Endothelial cell of umbilical vein (primary cell): ENCODE data around the gene SLCO3A1. TPM values are rescaled to one million over a fixed set of nuclear protein-coding genes. Genes with fewer than 3 reads are reported as not detected.

ENCODE experiments used
- BruUV-seq: library from RNA; stranded (reverse); fragments of 400-500 nt; replicated peaks from 2 replicates; lab custom pipeline; 2021; lab: Mats Ljungman, UMichigan
- CTCF ChIA-PET: fragments of 300-600, 350-600 bp; sonication (Branson Sonifier 250); formaldehyde crosslinking; loops from one replicate; lab custom pipeline; 2021; ENCODE audit warnings: antibody characterized with exemption, inconsistent platforms; lab: Charles Lee
- POLR2A ChIA-PET: fragments of 300-600, 350-600 bp; sonication (Branson Sonifier 250); formaldehyde crosslinking; loops from one replicate; lab custom pipeline; 2021; ENCODE audit warnings: antibody characterized with exemption, inconsistent platforms; lab: Charles Lee
- DNase-seq: peaks from one replicate; pipeline ENCODE4 v3.0.0-alpha.2; 2011; ENCODE audit warnings: low read depth, low spot score
- FAIRE-seq: peaks from 2 replicates; lab custom pipeline; 2011; peaks lifted over from hg19 to GRCh38; lab: Jason Lieb, UNC
- H2AFZ ChIP-seq: 2 replicates; pipeline ENCODE4 v1.6.0; 2012; ENCODE audit warnings: low read depth, low read length, control low read depth, inconsistent platforms
- H3K27ac ChIP-seq: 2 replicates; pipeline ENCODE4 v1.5.1; 2011; ENCODE audit warnings: low read depth, mild to moderate bottlenecking, control low read depth, low read length, moderate library complexity; ENCODE audit not compliant: insufficient read depth
- H3K27me3 ChIP-seq, 2 experiments: 2 replicates each; pipeline versions ENCODE4 v1.6.0 to v1.6.1; 2011; ENCODE audit warnings: low read length in 2 of 2, mixed read lengths in 1 of 2; ENCODE audit not compliant: control insufficient read depth in 2 of 2, insufficient read depth in 2 of 2
- H3K36me3 ChIP-seq, 2 experiments: 2 replicates in 1 of 2; 3 replicates in 1 of 2; pipeline ENCODE4 v1.5.1; 2011; ENCODE audit warnings: low read length in 2 of 2, mild to moderate bottlenecking in 1 of 2, moderate library complexity in 1 of 2; ENCODE audit not compliant: control insufficient read depth in 2 of 2, insufficient read depth in 2 of 2; ENCODE audit errors: extremely low read depth in 1 of 2
- H3K4me1 ChIP-seq: 3 replicates; pipeline ENCODE4 v1.5.1; 2011; ENCODE audit warnings: mild to moderate bottlenecking, low read length; ENCODE audit not compliant: control insufficient read depth, insufficient read depth; ENCODE audit errors: extremely low read depth
- H3K4me2 ChIP-seq: 2 replicates; pipeline ENCODE4 v1.6.1; 2011; ENCODE audit warnings: low read length, control low read depth, mixed read lengths; ENCODE audit not compliant: insufficient read depth
- H3K4me3 ChIP-seq, 3 experiments: fragments of 200-600 bp in 1 of 3; sonication (generic), shearing (Covaris generic) in 1 of 3; replicated peaks in 1 of 3; 2 replicates each; pipeline ENCODE4 v1.5.1; 2011 to 2016; ENCODE audit warnings: control low read depth in 3 of 3, low read length in 3 of 3, mild to moderate bottlenecking in 2 of 3, inconsistent platforms in 1 of 3, low read depth in 1 of 3, moderate library complexity in 1 of 3; ENCODE audit not compliant: insufficient read depth in 1 of 3
- H3K79me2 ChIP-seq: 2 replicates; pipeline ENCODE4 v1.6.0; 2012; ENCODE audit warnings: low read length, inconsistent platforms; ENCODE audit not compliant: control insufficient read depth, insufficient read depth
- H3K9ac ChIP-seq: replicated peaks from 2 replicates; pipeline ENCODE3; 2011; ENCODE audit warnings: low read length, control low read depth; ENCODE audit not compliant: insufficient read depth; ENCODE audit errors: extremely low read depth
- H3K9me1 ChIP-seq: replicated peaks from 3 replicates; pipeline ENCODE4 v1.6.0; 2011; ENCODE audit warnings: mild to moderate bottlenecking, low read length; ENCODE audit not compliant: control insufficient read depth, insufficient read depth; ENCODE audit errors: extremely low read depth
- H3K9me3 ChIP-seq: replicated peaks from 2 replicates; pipeline ENCODE4 v1.5.1; 2012; ENCODE audit warnings: low read length, inconsistent platforms; ENCODE audit not compliant: control insufficient read depth, insufficient read depth
- H4K20me1 ChIP-seq: replicated peaks from 2 replicates; pipeline ENCODE3; 2011; ENCODE audit warnings: mild to moderate bottlenecking, low read length; ENCODE audit not compliant: control insufficient read depth, insufficient read depth; ENCODE audit errors: extremely low read depth
- EZH2 ChIP-seq: IDR thresholded peaks from 2 replicates; pipeline ENCODE4 v1.6.1; 2012; ENCODE audit warnings: borderline replicate concordance, low read depth, mild to moderate bottlenecking, moderate library complexity, low read length, inconsistent platforms; ENCODE audit not compliant: severe bottlenecking
- FOS ChIP-seq: IDR thresholded peaks from 2 replicates; pipeline ENCODE4 v1.6.1; 2011; ENCODE audit warnings: mild to moderate bottlenecking, low read length, moderate library complexity, borderline replicate concordance; ENCODE audit not compliant: insufficient read depth
- GATA2 ChIP-seq: IDR thresholded peaks from 2 replicates; pipeline ENCODE4 v1.7.0; 2011; ENCODE audit warnings: low read depth, mild to moderate bottlenecking, moderate library complexity, mixed read lengths, low read length; ENCODE audit not compliant: insufficient read length, insufficient read depth
- JUN ChIP-seq: IDR thresholded peaks from 2 replicates; pipeline ENCODE4 v1.6.1; 2011; ENCODE audit warnings: borderline replicate concordance, low read depth; ENCODE audit not compliant: insufficient read length, insufficient read depth
- MAX ChIP-seq: IDR thresholded peaks from 2 replicates; pipeline ENCODE4 v1.6.1; 2011; ENCODE audit not compliant: insufficient read depth, insufficient read length
- MYC ChIP-seq: IDR thresholded peaks from one replicate; pipeline ENCODE4 v1.6.1; 2011; ENCODE audit warnings: mild to moderate bottlenecking, low read depth, low read length
- POLR2A ChIP-seq: IDR thresholded peaks from 2 replicates; pipeline ENCODE4 v1.6.1; 2012; ENCODE audit warnings: low read depth, mild to moderate bottlenecking, control low read depth, low read length
- POLR2AphosphoS5 ChIP-seq: IDR thresholded peaks from 2 replicates; pipeline ENCODE4 v1.6.1; 2012; ENCODE audit warnings: low read depth, mild to moderate bottlenecking, control low read depth, low read length, moderate library complexity; ENCODE audit not compliant: insufficient read depth
- dilution Hi-C: fragments of 300-500 bp; cut with MboI; formaldehyde crosslinking; loops from one replicate; pipeline ENCODE4 v1.15.0; 2019; ENCODE audit warnings: low sequenced_read_pairs; ENCODE audit not compliant: extremely low pct_ligation_motif_present
- intact Hi-C: fragments of 100-400 bp; cut with micrococcal nuclease; formaldehyde crosslinking; loops from one replicate; pipeline ENCODE4 v1.10.0; 2022
- polyA plus RNA-seq, 4 experiments: library from polyadenylated mRNA; depleted of rRNA in 3 of 4; stranded (reverse) in 3 of 4; unstranded in 1 of 4; fragments of >200 nt; gene quantifications; 2 replicates each; pipeline versions ENCODE4 v1.2.1 to v1.2.3, GENCODE V29; 2011 to 2012; ENCODE audit warnings: missing spikeins in 1 of 4
- total RNA-seq: library from RNA; stranded (reverse); gene quantifications from 2 replicates; pipeline ENCODE4 v1.2.3, GENCODE V29; 2021
- TF ChIP-seq, protein P1 (sequence below), 2 donors: IDR thresholded peaks; 1 replicate in 1 of 2; 2 replicates in 1 of 2; pipeline ENCODE4 v1.5.1; 2011; ENCODE audit warnings: low read length in 2 of 2, mild to moderate bottlenecking in 2 of 2, moderate library complexity in 2 of 2, control low read depth in 1 of 2, inconsistent platforms in 1 of 2, low read depth in 1 of 2; ENCODE audit not compliant: insufficient read depth in 1 of 2; ENCODE audit errors: extremely low read depth in 1 of 2

Gene SLCO3A1
- total and polyA plus RNA-seq, 2 donors (not counting 3 experiments of a cell fraction or from before 2014, with no cell fraction given), result 0.88 to 0.92 TPM

DNA sequence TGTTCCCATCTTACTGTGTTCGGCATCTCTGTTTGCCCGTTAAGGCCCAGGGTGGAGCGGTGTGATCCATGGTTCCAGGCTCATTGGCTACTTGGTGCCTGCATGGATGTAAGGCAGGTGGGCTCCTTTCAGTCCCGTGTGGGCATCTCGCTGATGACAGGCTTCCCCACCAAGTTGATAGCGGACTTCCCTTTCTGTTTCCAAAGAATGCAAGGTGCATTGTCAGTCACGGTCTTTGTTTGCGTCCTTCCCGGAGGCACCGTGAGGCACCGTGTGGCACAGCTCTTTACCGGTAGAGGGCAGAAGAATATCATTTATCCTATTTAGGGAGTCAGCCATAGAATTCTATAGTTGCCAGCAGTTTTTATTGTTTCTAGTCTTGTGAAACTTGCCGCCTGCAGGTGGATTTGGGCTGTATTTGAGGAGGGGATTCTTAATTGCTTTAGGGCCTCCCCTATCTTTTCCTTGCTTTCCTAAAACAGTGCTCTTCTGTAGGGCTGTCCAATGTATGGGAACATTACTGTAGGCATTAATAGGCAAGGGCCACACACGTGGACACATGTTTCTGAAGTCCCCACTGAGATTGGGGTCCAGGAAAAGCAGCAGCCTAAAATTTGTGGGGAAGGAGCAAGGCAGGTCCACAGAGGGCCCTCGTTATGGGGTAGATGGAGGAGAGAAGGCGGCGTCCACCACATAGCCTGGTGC, 244.1 kb downstream of the SLCO3A1 start:
- FAIRE-seq (peak; percentile 78), DNase-seq (peak; percentile 57)
- no peaks in the 10 kb centered on the region for H3K79me2 ChIP-seq
- H3K4me2 ChIP-seq, result no peak overlapping the region
- ChIA-PET POLR2A (no interaction called here), CTCF (interaction anchor here (0.6 to 4.8 kb wide), 22 partner anchors 9 to 824 kb away, joined by 3 to 67 read pairs (median 4); no protein-coding TSS in a partner anchor)
- no TSS peak for BruUV-seq
- intact Hi-C loops, result loop anchor here (1.0 to 10.0 kb wide), 6 partner anchors 286 to 820 kb away; no protein-coding TSS in a partner anchor
- H3K27me3 ChIP-seq, result no peaks in the 10 kb centered on the region
- H3K4me3 ChIP-seq, result no peak overlapping the region
- H3K4me1 ChIP-seq, result no peaks in the 10 kb centered on the region
- H3K9me3 ChIP-seq, result no peaks in the 10 kb centered on the region
- H3K36me3 ChIP-seq, result no peaks in the 10 kb centered on the region
- no peak overlapping the region for H3K9ac ChIP-seq
- H3K27ac ChIP-seq, result no peak overlapping the region
- TF ChIP-seq, protein P1, sequence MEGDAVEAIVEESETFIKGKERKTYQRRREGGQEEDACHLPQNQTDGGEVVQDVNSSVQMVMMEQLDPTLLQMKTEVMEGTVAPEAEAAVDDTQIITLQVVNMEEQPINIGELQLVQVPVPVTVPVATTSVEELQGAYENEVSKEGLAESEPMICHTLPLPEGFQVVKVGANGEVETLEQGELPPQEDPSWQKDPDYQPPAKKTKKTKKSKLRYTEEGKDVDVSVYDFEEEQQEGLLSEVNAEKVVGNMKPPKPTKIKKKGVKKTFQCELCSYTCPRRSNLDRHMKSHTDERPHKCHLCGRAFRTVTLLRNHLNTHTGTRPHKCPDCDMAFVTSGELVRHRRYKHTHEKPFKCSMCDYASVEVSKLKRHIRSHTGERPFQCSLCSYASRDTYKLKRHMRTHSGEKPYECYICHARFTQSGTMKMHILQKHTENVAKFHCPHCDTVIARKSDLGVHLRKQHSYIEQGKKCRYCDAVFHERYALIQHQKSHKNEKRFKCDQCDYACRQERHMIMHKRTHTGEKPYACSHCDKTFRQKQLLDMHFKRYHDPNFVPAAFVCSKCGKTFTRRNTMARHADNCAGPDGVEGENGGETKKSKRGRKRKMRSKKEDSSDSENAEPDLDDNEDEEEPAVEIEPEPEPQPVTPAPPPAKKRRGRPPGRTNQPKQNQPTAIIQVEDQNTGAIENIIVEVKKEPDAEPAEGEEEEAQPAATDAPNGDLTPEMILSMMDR (IDR thresholded peaks at IDR 0.05; ENCODE audit: extremely low read depth in 1 of 2, insufficient read depth in 1 of 2, low read depth in 1 of 2, low read length in 2 of 2), result peak; percentile 68
- no peak for TF ChIP-seq GATA2
- TF ChIP-seq MYC, result no peak
- dilution Hi-C loops, result no loop called here
- no peaks in the 10 kb centered on the region for H4K20me1 ChIP-seq
- no peaks in the 10 kb centered on the region for H3K9me1 ChIP-seq
- no peak overlapping the region for H2AFZ ChIP-seq

GRCh38 chr15:92098869-92099268, 245.4 kb downstream of the SLCO3A1 start:
- dilution Hi-C loops (no loop called here), intact Hi-C loops (loop anchor here (5.0 to 10.0 kb wide), 2 partner anchors 516 to 818 kb away; no protein-coding TSS in a partner anchor)
- no peak for FAIRE-seq
- H3K27me3 ChIP-seq, result no peaks in the 10 kb centered on the region
- TF ChIP-seq GATA2, result no peak
- TF ChIP-seq FOS, result no peak
- TF ChIP-seq, protein P1 (IDR thresholded peaks at IDR 0.05; ENCODE audit: extremely low read depth in 1 of 2, insufficient read depth in 1 of 2, low read depth in 1 of 2, low read length in 2 of 2), result no peak
- TF ChIP-seq POLR2A, result no peak
- no peak for TF ChIP-seq EZH2
- no peak for TF ChIP-seq MAX
- no peak for TF ChIP-seq MYC
- no peak for TF ChIP-seq JUN
- no peak for TF ChIP-seq POLR2AphosphoS5
- CTCF ChIA-PET, result interaction anchor here (1.9 to 4.8 kb wide), 2 partner anchors 16 to 616 kb away, joined by 7 to 67 read pairs; no protein-coding TSS in a partner anchor
- H3K4me1 ChIP-seq, result no peaks in the 10 kb centered on the region
- POLR2A ChIA-PET, result no interaction called here
- no peaks in the 10 kb centered on the region for H3K79me2 ChIP-seq
- no peaks in the 10 kb centered on the region for H3K9me3 ChIP-seq
- no peak overlapping the region for H3K4me2 ChIP-seq
- H3K9ac ChIP-seq, result no peak overlapping the region
- H3K36me3 ChIP-seq, result no peaks in the 10 kb centered on the region
- no peak overlapping the region for H3K27ac ChIP-seq
- H3K9me1 ChIP-seq, result no peaks in the 10 kb centered on the region
- DNase-seq, result no peak
- H2AFZ ChIP-seq, result no peak overlapping the region
- H4K20me1 ChIP-seq, result no peaks in the 10 kb centered on the region
- H3K4me3 ChIP-seq, result no peak overlapping the region
- no TSS peak for BruUV-seq
